ENCODE results near the gene DPYD. TPM values are rescaled to one million over a fixed set of nuclear protein-coding genes. Genes with fewer than 3 reads are reported as not detected.
A peak's percentile ranks its signal among the peaks of the same experiment; 100 is the strongest.

DPYD gene
- total and polyA plus RNA-seq, 12 donors = 4.1 to 22.0 (median 7.0) TPM

- TF ChIP-seq CTCF (IDR thresholded peaks at IDR 0.05) = no peak
- H3K9me3 ChIP-seq = no peaks in the 10 kb centered on the region
- WGBS, 2 donors = 96 to 100% methylated on average over 1 of the region's 1 CpG
- H3K27me3 ChIP-seq = no peaks in the 10 kb centered on the region
- H3K36me3 ChIP-seq = peaks cover 0 to 12% (median 0%) of the 10 kb centered on the region in 9 donors
- DNase-seq (no peak), ATAC-seq (no peak)
- peaks cover 0 to 31% (median 12%) of the 10 kb centered on the region in 9 donors for H3K4me1 ChIP-seq
- intact Hi-C loops (cut with DNase I) = no loop called here
- H3K27ac ChIP-seq = no peak overlapping the region
- H3K4me3 ChIP-seq = no peak overlapping the region
These were observed 67.6 kb downstream of the DPYD start for GRCh38 chr1:97853221-97853620.

- peaks cover 0 to 10% (median 0%) of the 10 kb centered on the region in 9 donors for H3K36me3 ChIP-seq
- ATAC-seq = peak in 6 of 8 donors; percentile 37 to 77 (median 59)
- H3K4me1 ChIP-seq = peaks cover 0 to 31% (median 12%) of the 10 kb centered on the region in 9 donors
- no peak for DNase-seq
- intact Hi-C loops (cut with DNase I) = no loop called here
- H3K9me3 ChIP-seq = peaks cover 0 to 9% (median 0%) of the 10 kb centered on the region in 11 donors
- H3K27ac ChIP-seq = peak overlapping the region in 2 of 10 donors; percentile 23 to 73
- TF ChIP-seq CTCF (IDR thresholded peaks at IDR 0.05) = no peak
- H3K4me3 ChIP-seq = no peak overlapping the region
- no peaks in the 10 kb centered on the region for H3K27me3 ChIP-seq
- WGBS, 2 donors = 52 to 62% methylated on average over 4 of the region's 4 CpGs
These were observed 71.2 kb downstream of the DPYD start for GRCh38 chr1:97849345-97850340.

GRCh38 chr1:97845805-97846204, 75.0 kb downstream of the DPYD start:
- intact Hi-C loops (cut with DNase I) = no loop called here
- WGBS, 2 donors = 95 to 97% methylated on average over 10 of the region's 10 CpGs

More at GRCh38 chr1:97845805-97846204, 75.0 kb downstream of the DPYD start:
- H3K36me3 ChIP-seq = peaks cover 0 to 8% (median 0%) of the 10 kb centered on the region in 9 donors
- H3K9me3 ChIP-seq = peaks cover 0 to 9% (median 0%) of the 10 kb centered on the region in 11 donors
- peaks cover 0 to 22% (median 12%) of the 10 kb centered on the region in 9 donors for H3K4me1 ChIP-seq
- no peak for TF ChIP-seq CTCF (IDR thresholded peaks at IDR 0.05)
- no peak overlapping the region for H3K27ac ChIP-seq
- no peak overlapping the region for H3K4me3 ChIP-seq
- no peak for ATAC-seq
- H3K27me3 ChIP-seq = no peaks in the 10 kb centered on the region
- DNase-seq = peak in 1 of 2 donors; percentile 6

All from heart right ventricle (tissue), 16 donors.